Cardiac muscle cell (in vitro differentiated cells and primary cell): Measurements from ENCODE around the gene HSPB6. TPM values are rescaled to one million over a fixed set of nuclear protein-coding genes. Genes with fewer than 3 reads are reported as not detected.
"Not testable (repeated sequence)": the region's sequence is repeated elsewhere in the genome, so short reads cannot be mapped to it uniquely, and the experiment has no call there.

Experiments
- DNase-seq, 2 donors: peaks; one replicate each; pipeline versions ENCODE4 v3.0.0 to v3.0.0-alpha.2; 2010 to 2017; ENCODE audit warnings: low read depth in 1 of 2, low spot score in 1 of 2
- H3K27ac ChIP-seq: fragments of 200-600 bp; sonication (generic); 2 replicates; pipeline ENCODE4 v1.5.1; 2016
- H3K27me3 ChIP-seq: fragments of 200-600 bp; sonication (generic); 2 replicates; pipeline ENCODE4 v1.6.0; 2016; ENCODE audit warnings: control low read depth
- H3K36me3 ChIP-seq: fragments of 200-600 bp; sonication (generic); 2 replicates; pipeline ENCODE4 v1.5.1; 2016; ENCODE audit warnings: control low read depth
- H3K4me1 ChIP-seq: fragments of 200-600 bp; sonication (generic); 2 replicates; pipeline ENCODE4 v1.8.1; 2017; ENCODE audit warnings: low read depth, mild to moderate bottlenecking, mixed run types
- H3K4me3 ChIP-seq: fragments of 200-600 bp; sonication (generic); 2 replicates; pipeline ENCODE4 v1.5.1; 2016; ENCODE audit warnings: mild to moderate bottlenecking
- H3K9me3 ChIP-seq: fragments of 200-600 bp; sonication (generic); 2 replicates; pipeline ENCODE4 v1.5.1; 2017; ENCODE audit warnings: low read depth, mild to moderate bottlenecking, control low read depth
- CTCF ChIP-seq: IDR thresholded peaks from 2 replicates; pipeline ENCODE4 v1.5.1; 2012; ENCODE audit warnings: low read depth, mild to moderate bottlenecking, low read length
- polyA plus RNA-seq: library from polyadenylated mRNA; unstranded; fragments of >200 nt; fragmentation: Nextera tagmentation; extraction: Ambion mirVana; gene quantifications from 2 replicates; pipeline ENCODE4 v1.2.1, GENCODE V29; 2016
- total RNA-seq: library from RNA; depleted of rRNA; stranded (reverse); fragments of >200 nt; gene quantifications from 2 replicates; pipeline ENCODE4 v1.2.3, GENCODE V29; 2016

Gene HSPB6
- total and polyA plus RNA-seq, 2 experiments from 2014 or later, result 0.51 to 2.6 TPM

DNA sequence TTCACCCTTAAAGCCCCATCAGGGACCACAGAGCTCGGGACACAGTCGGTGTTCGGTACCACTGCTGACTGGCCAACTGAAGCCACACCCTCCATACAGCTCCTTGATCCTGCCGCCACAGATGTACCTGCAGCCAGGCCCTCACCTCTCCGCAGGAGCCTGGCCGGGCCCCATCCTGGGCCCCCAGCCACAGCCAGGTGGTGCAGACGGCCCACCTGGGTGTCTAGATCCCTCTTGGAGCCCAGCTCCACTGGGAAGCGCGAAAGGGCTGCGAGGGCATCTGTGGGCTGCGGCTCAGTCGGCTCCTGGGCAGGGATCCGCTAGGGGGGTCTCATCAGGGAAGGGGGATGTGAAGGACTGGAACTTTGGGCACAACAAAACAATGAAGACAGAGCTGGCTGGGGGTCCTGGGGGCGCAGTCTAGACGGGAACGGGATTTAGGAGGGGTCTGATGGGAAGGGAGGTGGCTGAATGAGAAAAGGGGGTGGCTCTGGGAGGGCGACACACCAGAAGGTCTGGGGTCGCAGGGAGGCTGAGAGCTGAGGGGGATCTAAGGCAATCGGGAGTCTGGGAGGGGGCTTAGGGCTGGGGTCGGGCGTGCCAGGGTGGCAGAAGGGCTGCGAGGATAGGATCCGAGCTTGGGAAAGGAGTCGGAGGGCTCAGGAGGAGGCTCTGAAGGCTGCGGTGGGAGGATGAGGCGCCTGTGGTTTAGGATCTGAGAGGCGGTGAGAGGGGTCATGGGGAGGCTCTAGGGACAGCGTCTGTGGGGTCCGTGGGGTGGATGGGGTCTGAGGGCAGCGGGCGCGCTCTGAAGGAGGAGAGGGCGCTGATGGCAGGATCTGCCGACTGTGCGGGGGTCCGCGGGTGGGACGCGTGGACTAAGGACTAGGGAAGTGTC lies 40.1 kb upstream of the HSPB6 start:
- Histone ChIP-seq H3K4me3 (no peak overlapping the region), H3K27me3 (peaks cover 35% of the 10 kb centered on the region), H3K4me1 (no peaks in the 10 kb centered on the region), H3K9me3 (no peaks in the 10 kb centered on the region), H3K27ac (no peak overlapping the region), H3K36me3 (no peaks in the 10 kb centered on the region)
- no peak for TF ChIP-seq CTCF
- DNase-seq, result no peak

GRCh38 chr19:35795564-35795963 lies 38.7 kb upstream of the HSPB6 start:
- not testable (repeated sequence) for H3K4me1 ChIP-seq, H3K9me3 ChIP-seq, H3K4me3 ChIP-seq, H3K27ac ChIP-seq, H3K36me3 ChIP-seq, DNase-seq
- H3K27me3 ChIP-seq, result peaks cover 35% of the 10 kb centered on the region

GRCh38 chr19:35793381-35794165 lies 36.7 kb upstream of the HSPB6 start:
- Histone ChIP-seq H3K9me3 (no peaks in the 10 kb centered on the region), H3K4me3 (no peak overlapping the region), H3K4me1 (no peaks in the 10 kb centered on the region), H3K36me3 (no peaks in the 10 kb centered on the region), H3K27ac (no peak overlapping the region), H3K27me3 (peaks cover 35% of the 10 kb centered on the region)
- peak in 1 of 2 donors; percentile 17 for DNase-seq
- no peak for TF ChIP-seq CTCF

- Histone ChIP-seq H3K9me3 (no peaks in the 10 kb centered on the region), H3K27ac (no peak overlapping the region), H3K27me3 (peaks cover 31% of the 10 kb centered on the region), H3K4me3 (no peak overlapping the region), H3K36me3 (no peaks in the 10 kb centered on the region), H3K4me1 (no peaks in the 10 kb centered on the region)
- TF ChIP-seq CTCF, result no peak
- no peak for DNase-seq
Measured at GRCh38 chr19:35792888-35793287, 36.1 kb upstream of the HSPB6 start.

- TF ChIP-seq CTCF, result no peak
- no peak for DNase-seq
Measured at GRCh38 chr19:35792312-35792711, 35.5 kb upstream of the HSPB6 start.

More at GRCh38 chr19:35792312-35792711, 35.5 kb upstream of the HSPB6 start:
- Histone ChIP-seq H3K4me3 (no peak overlapping the region), H3K36me3 (no peaks in the 10 kb centered on the region), H3K27ac (no peak overlapping the region), H3K27me3 (peaks cover 26% of the 10 kb centered on the region), H3K9me3 (no peaks in the 10 kb centered on the region), H3K4me1 (no peaks in the 10 kb centered on the region)
